ENCODE measurements around the gene RIPK3. TPM values are rescaled to one million over a fixed set of nuclear protein-coding genes. Genes with fewer than 3 reads are reported as not detected.
"Not testable (repeated sequence)": the region's sequence is repeated elsewhere in the genome, so short reads cannot be mapped to it uniquely, and the experiment has no call there.

Gene RIPK3
- 100 to 1,000 TPM in 1 of 4 donors, 1 to 10 TPM in 2, under 1 TPM in 1; 0.29 to 123 (median 6.0) TPM for total RNA-seq

DNA sequence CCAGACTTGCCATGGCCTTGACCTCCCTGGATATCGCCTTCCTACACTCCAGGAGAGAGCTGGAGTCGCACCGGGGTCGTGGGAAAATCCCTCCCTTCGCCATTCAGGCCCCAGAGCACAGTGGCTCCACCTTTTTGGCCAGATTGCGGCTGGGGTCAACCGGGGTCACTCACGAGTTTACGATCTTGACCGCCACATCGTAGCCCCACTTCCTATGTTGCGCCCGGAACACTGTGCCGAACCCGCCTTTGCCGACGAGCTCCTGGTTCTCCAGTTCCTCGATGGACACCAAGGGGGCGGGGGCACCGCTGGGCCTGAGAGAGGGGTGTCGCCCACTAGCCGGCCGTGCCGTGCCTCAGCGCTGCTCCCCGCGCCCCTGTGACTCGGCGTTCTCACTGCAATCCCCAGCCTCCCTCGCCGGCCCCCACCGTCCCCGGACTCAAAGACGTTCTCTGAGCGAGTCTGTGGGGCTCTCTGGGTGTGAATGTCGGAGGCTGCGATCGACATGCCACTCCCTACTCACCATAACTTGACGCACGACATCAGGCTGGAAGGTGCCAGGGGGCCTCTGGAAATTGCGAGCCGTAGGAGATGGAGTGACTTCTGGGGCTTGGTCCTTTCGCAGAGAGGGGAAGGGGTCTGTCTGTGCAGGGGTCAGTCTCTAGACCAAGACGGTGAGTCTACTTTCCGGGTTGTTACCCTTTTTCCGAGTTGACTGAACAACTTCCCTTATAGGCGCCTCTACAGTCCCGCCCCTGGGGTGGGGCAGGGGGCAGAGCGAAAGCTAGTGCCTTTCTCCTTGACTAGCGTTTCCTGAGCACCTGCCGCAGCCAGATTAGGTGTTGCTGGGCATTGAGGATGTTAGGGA lies at the start of gene RIPK3:
Gene RIPK3, minus strand, starts transcription at position 708 of the 868 bp plus-strand sequence. Its CDS starts 165 bp downstream, at position 543.
- no peak for TF ChIP-seq POLR2A (IDR thresholded peaks at IDR 0.05)
- TF ChIP-seq, protein P1, sequence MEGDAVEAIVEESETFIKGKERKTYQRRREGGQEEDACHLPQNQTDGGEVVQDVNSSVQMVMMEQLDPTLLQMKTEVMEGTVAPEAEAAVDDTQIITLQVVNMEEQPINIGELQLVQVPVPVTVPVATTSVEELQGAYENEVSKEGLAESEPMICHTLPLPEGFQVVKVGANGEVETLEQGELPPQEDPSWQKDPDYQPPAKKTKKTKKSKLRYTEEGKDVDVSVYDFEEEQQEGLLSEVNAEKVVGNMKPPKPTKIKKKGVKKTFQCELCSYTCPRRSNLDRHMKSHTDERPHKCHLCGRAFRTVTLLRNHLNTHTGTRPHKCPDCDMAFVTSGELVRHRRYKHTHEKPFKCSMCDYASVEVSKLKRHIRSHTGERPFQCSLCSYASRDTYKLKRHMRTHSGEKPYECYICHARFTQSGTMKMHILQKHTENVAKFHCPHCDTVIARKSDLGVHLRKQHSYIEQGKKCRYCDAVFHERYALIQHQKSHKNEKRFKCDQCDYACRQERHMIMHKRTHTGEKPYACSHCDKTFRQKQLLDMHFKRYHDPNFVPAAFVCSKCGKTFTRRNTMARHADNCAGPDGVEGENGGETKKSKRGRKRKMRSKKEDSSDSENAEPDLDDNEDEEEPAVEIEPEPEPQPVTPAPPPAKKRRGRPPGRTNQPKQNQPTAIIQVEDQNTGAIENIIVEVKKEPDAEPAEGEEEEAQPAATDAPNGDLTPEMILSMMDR (IDR thresholded peaks at IDR 0.05): no peak
- intact Hi-C loops (cut with DNase I; ENCODE audit: low total_unique reads): loop anchor here (10.0 kb wide), 1 partner anchor 95 kb away; no protein-coding TSS in a partner anchor

DNA sequence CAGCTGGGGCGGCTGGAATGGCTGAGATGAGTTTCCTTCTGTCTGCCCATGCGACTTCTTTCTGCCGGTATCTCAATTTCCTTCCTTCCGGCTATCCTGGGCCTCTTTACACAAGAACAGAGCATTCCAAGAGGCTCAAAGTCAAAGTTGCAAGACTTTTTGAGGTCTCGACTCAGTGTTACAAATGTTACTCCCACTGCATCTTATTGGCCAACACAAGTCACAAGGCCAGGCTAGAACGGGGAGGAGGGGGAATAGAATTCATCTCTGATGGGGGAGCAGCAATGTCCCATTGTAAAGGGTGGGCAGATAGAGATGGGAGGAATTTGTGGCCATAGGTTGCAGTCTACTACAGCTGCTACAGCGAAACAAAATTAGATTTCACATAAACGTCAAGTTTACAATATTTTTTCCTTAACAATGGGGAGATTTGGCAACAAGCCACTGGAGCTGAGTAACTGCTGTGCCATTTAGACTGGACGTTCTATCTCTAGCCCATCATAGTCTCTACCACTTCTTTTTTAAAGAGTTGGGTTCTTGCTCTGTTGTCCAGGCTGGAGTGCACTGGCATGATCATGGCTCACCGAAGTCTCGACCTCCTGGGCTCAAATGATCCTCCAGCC lies 49.5 kb upstream of the RIPK3 start:
- Histone ChIP-seq H3K4me1 (no peaks in the 10 kb centered on the region), H3K36me3 (no peaks in the 10 kb centered on the region), H3K27me3 (no peaks in the 10 kb centered on the region), H3K9me3 (no peaks in the 10 kb centered on the region), H3K4me3 (no peak overlapping the region), H3K27ac (no peak overlapping the region)
- TF ChIP-seq POLR2A (IDR thresholded peaks at IDR 0.05): no peak
- TF ChIP-seq, protein P1 (IDR thresholded peaks at IDR 0.05): no peak
- DNase-seq: no peak
- intact Hi-C loops (cut with DNase I; ENCODE audit: low total_unique reads): no loop called here

More for the DNA sequence above, at the start of gene RIPK3:
- Histone ChIP-seq H3K36me3 (no peaks in the 10 kb centered on the region), H3K27ac (no peak within 1 kb of the TSS), H3K9me3 (no peaks in the 10 kb centered on the region), H3K4me1 (peaks cover 0 to 2% of the 10 kb centered on the region in 2 donors), H3K27me3 (peaks cover 0 to 13% of the 10 kb centered on the region in 2 donors), H3K4me3 (peak within 1 kb of the TSS; percentile 18 to 31)
- DNase-seq: no peak

DNA sequence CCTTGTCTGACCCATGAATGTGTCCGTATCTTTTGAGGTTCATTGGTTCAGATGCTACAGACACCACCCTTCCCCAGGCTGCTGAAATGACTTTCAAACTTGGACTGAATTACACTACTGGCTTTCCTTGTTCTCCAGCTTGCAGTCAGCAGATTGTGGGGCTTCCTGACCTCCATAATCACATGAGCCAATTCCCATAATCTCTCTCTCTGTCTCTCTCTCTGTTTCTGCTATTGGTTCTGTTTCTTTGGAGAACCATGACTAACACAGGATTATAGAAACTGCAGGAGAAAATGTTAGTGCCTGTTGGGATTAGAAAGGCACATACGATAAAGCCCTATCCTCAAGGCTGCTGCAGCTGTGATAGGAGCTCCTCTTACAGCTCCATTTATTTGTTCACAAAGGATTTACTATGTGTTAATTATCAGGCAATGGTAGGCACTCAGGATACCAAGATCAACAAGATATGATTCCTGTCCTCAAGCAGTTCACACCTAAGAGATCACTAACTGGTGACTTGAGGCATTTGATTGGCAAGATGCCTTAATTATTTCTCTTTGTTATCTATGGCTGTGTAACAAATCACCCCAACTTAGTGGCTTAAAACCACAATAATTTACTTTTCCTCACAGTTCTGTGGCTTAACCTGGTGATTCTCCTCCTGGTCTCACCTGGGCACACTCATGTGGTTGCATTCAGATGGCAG lies 48.8 kb upstream of the RIPK3 start:
- H3K27ac ChIP-seq: no peak overlapping the region
- intact Hi-C loops (cut with DNase I; ENCODE audit: low total_unique reads): no loop called here
- TF ChIP-seq, protein P1 (IDR thresholded peaks at IDR 0.05): no peak
- no peak for TF ChIP-seq POLR2A (IDR thresholded peaks at IDR 0.05)
- DNase-seq: no peak
- no peak overlapping the region for H3K4me3 ChIP-seq
- H3K4me1 ChIP-seq: no peaks in the 10 kb centered on the region
- no peaks in the 10 kb centered on the region for H3K9me3 ChIP-seq
- no peaks in the 10 kb centered on the region for H3K36me3 ChIP-seq
- H3K27me3 ChIP-seq: no peaks in the 10 kb centered on the region

DNA sequence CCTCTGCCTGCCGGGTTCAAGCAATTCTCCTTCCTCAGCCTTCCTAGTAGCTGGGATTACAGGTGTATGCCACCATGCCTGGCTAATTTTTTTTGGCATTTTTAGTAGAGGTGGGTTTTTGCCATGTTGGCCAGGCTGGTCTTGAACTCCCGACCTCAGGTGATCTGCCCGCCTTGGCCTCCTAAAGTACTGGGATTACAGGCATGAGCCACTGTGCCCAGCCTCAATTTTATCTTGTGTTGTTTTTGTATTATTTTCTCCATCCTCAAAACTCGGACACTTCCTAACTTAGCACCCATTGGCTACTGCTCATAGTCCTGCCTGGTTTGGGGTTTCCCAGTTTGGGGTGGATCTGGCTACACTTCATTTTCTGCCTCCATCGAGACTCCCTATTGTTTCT lies 47.8 kb upstream of the RIPK3 start:
- H3K27me3 ChIP-seq; DNase-seq; H3K27ac ChIP-seq; H3K36me3 ChIP-seq; H3K9me3 ChIP-seq; H3K4me3 ChIP-seq; H3K4me1 ChIP-seq; intact Hi-C loops (cut with DNase I; ENCODE audit: low total_unique reads): not testable (repeated sequence)

DNA sequence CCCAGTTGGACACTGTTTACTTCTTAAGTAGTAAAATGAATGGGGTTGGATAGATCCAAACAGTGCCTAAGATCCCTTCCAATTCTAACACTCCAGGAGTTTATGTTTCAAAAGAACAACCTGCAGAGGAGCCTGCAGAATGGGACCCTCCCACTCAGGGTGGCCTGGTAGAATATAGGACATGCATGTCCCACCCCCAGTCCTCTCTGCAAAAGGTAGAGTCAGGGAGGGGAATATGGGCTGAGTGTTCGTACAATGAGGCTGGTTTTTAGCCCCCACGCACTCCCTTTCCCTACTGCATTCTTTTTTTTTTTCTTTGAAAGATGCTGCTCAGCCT lies 47.2 kb upstream of the RIPK3 start:
- Histone ChIP-seq H3K4me1 (no peaks in the 10 kb centered on the region), H3K36me3 (no peaks in the 10 kb centered on the region), H3K27me3 (no peaks in the 10 kb centered on the region), H3K4me3 (no peak overlapping the region), H3K9me3 (no peaks in the 10 kb centered on the region), H3K27ac (no peak overlapping the region)
- intact Hi-C loops (cut with DNase I; ENCODE audit: low total_unique reads): no loop called here
- TF ChIP-seq POLR2A (IDR thresholded peaks at IDR 0.05): no peak
- TF ChIP-seq, protein P1 (IDR thresholded peaks at IDR 0.05): no peak
- DNase-seq: no peak
